ENCODE results near the gene IL15. TPM values are rescaled to one million over a fixed set of nuclear protein-coding genes. Genes with fewer than 3 reads are reported as not detected.
A peak's percentile ranks its signal among the peaks of the same experiment; 100 is the strongest.

The IL15 gene
- total RNA-seq, 1 donor from 2014 or later: not detected

DNA sequence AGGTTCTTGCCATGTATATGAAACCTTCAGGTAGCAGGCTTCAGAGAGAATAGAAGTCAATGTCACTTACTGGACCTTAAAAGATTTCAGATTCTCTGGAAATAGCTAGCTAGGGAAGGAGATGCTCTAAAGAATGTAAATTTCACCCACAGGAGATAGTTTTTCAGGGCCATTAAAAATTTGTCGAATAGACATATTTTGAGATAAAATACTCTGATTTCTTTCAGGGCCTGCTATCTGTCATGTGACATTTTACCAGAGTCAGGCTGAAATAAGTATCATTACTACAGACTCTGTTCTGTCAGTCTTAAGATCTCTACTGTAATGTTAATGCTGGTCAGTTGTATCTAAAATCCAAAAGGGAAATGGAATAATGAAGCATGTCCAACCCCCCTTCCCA is 15.7 kb upstream of the IL15 start:
- no peak for DNase-seq
- Mint-ChIP-seq H3K27me3 (ENCODE audit: unreplicated experiment) (peaks cover 2% of the 10 kb centered on the region), H3K9me3 (ENCODE audit: unreplicated experiment) (no peaks in the 10 kb centered on the region), H3K36me3 (ENCODE audit: unreplicated experiment) (no peaks in the 10 kb centered on the region), H3K4me3 (ENCODE audit: unreplicated experiment) (no peak overlapping the region), H3K27ac (ENCODE audit: unreplicated experiment) (no peak overlapping the region), H3K4me1 (ENCODE audit: low read depth, unreplicated experiment) (no peaks in the 10 kb centered on the region)
- TF ChIP-seq, protein P1, sequence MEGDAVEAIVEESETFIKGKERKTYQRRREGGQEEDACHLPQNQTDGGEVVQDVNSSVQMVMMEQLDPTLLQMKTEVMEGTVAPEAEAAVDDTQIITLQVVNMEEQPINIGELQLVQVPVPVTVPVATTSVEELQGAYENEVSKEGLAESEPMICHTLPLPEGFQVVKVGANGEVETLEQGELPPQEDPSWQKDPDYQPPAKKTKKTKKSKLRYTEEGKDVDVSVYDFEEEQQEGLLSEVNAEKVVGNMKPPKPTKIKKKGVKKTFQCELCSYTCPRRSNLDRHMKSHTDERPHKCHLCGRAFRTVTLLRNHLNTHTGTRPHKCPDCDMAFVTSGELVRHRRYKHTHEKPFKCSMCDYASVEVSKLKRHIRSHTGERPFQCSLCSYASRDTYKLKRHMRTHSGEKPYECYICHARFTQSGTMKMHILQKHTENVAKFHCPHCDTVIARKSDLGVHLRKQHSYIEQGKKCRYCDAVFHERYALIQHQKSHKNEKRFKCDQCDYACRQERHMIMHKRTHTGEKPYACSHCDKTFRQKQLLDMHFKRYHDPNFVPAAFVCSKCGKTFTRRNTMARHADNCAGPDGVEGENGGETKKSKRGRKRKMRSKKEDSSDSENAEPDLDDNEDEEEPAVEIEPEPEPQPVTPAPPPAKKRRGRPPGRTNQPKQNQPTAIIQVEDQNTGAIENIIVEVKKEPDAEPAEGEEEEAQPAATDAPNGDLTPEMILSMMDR (IDR thresholded peaks at IDR 0.05; ENCODE audit: partially characterized antibody, unreplicated experiment): no peak

GRCh38 chr4:141625023-141625422 is 11.4 kb upstream of the IL15 start:
- Mint-ChIP-seq H3K4me1 (ENCODE audit: low read depth, unreplicated experiment) (no peaks in the 10 kb centered on the region), H3K27ac (ENCODE audit: unreplicated experiment) (no peak overlapping the region), H3K4me3 (ENCODE audit: unreplicated experiment) (no peak overlapping the region), H3K36me3 (ENCODE audit: unreplicated experiment) (no peaks in the 10 kb centered on the region), H3K27me3 (ENCODE audit: unreplicated experiment) (peaks cover 2% of the 10 kb centered on the region), H3K9me3 (ENCODE audit: unreplicated experiment) (no peaks in the 10 kb centered on the region)
- TF ChIP-seq, protein P1 (IDR thresholded peaks at IDR 0.05; ENCODE audit: partially characterized antibody, unreplicated experiment): no peak
- DNase-seq: no peak

GRCh38 chr4:141630854-141631253 is 5.5 kb upstream of the IL15 start:
- no peaks in the 10 kb centered on the region for H3K4me1 Mint-ChIP-seq (ENCODE audit: low read depth, unreplicated experiment)
- TF ChIP-seq, protein P1 (IDR thresholded peaks at IDR 0.05; ENCODE audit: partially characterized antibody, unreplicated experiment): no peak
- H3K4me3 Mint-ChIP-seq (ENCODE audit: unreplicated experiment): no peak overlapping the region
- H3K27me3 Mint-ChIP-seq (ENCODE audit: unreplicated experiment): peaks cover 1% of the 10 kb centered on the region
- H3K36me3 Mint-ChIP-seq (ENCODE audit: unreplicated experiment): no peaks in the 10 kb centered on the region
- no peak overlapping the region for H3K27ac Mint-ChIP-seq (ENCODE audit: unreplicated experiment)
- no peaks in the 10 kb centered on the region for H3K9me3 Mint-ChIP-seq (ENCODE audit: unreplicated experiment)
- no peak for DNase-seq

GRCh38 chr4:141635736-141636081 is 674 bp upstream of the IL15 start:
- Mint-ChIP-seq H3K36me3 (ENCODE audit: unreplicated experiment) (no peaks in the 10 kb centered on the region), H3K9me3 (ENCODE audit: unreplicated experiment) (no peaks in the 10 kb centered on the region), H3K4me1 (ENCODE audit: low read depth, unreplicated experiment) (no peaks in the 10 kb centered on the region), H3K4me3 (ENCODE audit: unreplicated experiment) (peak overlapping the region; percentile 75), H3K27ac (ENCODE audit: unreplicated experiment) (no peak overlapping the region), H3K27me3 (ENCODE audit: unreplicated experiment) (peaks cover 7% of the 10 kb centered on the region)
- TF ChIP-seq, protein P1 (IDR thresholded peaks at IDR 0.05; ENCODE audit: partially characterized antibody, unreplicated experiment): no peak
- no peak for DNase-seq

GRCh38 chr4:141636771-141637460 is 533 bp downstream of the IL15 start:
- Mint-ChIP-seq H3K36me3 (ENCODE audit: unreplicated experiment) (no peaks in the 10 kb centered on the region), H3K9me3 (ENCODE audit: unreplicated experiment) (no peaks in the 10 kb centered on the region), H3K4me3 (ENCODE audit: unreplicated experiment) (peak overlapping the region; percentile 92), H3K27me3 (ENCODE audit: unreplicated experiment) (peaks cover 7% of the 10 kb centered on the region), H3K27ac (ENCODE audit: unreplicated experiment) (no peak overlapping the region), H3K4me1 (ENCODE audit: low read depth, unreplicated experiment) (no peaks in the 10 kb centered on the region)
- peak; percentile 62 for DNase-seq
- TF ChIP-seq, protein P1 (IDR thresholded peaks at IDR 0.05; ENCODE audit: partially characterized antibody, unreplicated experiment): no peak
